ENCODE measurements around the gene ABLIM2. TPM values are rescaled to one million over a fixed set of nuclear protein-coding genes. Genes with fewer than 3 reads are reported as not detected.

Gene ABLIM2
- total and polyA plus RNA-seq, 2 of the 4 experiments (the other 2 are of a cell fraction): under 0.01 to 0.10 TPM

DNA sequence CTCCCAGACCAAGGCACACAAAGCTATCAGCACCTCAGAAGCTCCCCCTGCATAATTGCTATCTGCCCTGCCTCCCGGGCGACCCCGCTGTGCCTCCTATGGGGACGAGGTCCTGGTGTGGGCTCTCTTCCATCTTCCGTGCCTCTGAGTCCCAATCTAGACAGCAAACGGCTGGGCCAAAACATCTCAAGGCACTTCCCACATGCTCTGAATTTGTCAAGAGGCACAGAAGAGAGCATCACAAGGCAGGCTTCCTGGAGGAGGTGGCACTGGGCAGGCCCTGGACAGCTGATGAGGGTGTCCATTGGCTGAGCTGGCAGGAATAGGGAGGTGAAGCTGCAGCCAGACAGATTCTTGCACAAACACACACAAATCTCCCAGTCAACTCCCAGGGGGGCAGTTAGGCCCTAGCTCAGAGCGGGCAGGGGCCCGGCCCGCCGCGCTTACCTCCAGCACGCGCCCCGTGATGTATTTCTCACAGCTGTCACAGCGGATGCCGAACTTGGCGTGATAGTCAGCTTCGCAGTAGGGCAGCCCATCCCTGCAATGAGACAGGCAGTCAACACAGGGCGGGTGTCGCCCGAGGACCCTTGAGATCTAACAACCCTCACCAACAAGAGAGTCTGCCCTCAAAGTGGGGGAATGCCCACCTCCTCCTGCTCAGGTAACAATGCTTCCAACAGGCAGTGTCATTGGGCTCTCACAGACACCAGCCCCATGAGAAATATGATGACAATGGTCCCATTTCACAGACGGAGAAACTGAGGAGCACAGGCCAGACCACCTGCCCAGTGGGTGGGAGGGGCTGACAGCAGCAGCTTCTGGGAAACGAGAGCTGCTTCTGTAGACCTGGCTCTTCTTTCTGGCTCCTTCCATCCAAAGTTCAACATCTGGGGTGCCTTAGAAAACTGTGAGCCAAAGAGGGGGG, 81.2 kb downstream of the ABLIM2 start (continued):
- no peak for TF ChIP-seq CEBPB (IDR thresholded peaks at IDR 0.05; ENCODE audit: low read depth, low read length)

DNA sequence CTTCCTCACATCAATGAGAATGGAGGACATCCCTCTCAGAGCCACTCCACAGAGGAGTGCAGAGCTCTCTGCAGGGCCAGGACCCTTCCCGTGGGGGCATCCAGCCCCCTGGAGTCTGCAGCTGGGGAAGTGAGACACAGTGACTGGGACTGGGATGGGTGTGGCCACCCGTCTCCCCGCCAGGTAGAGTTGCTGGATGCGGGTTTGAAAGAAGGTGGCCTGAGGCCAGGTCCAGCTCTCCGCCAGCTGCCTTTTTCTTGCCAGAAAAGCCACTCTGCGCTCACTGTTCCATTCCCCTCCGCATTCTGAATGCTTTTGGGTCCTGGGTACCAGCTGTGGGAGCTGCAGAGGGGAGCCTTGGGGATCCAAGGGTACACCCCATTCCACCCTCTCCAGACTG, 82.6 kb downstream of the ABLIM2 start:
- Histone ChIP-seq H3K23ac (ENCODE audit: low read depth, low read length) (no peak overlapping the region), H3K79me1 (ENCODE audit: low read depth in 1 of 2, low read length in 2 of 2) (no peaks in the 10 kb centered on the region), H3K4me3 (ENCODE audit: insufficient read depth, low read depth, low read length) (no peak overlapping the region), H4K91ac (ENCODE audit: insufficient read depth, low read depth, low read length) (no peak overlapping the region), H3K27me3 (ENCODE audit: control insufficient read depth, insufficient read depth, low read length) (peaks cover 70% of the 10 kb centered on the region), H3K9me1 (ENCODE audit: insufficient read depth, low read length) (no peaks in the 10 kb centered on the region), H3K56ac (ENCODE audit: extremely low read depth, insufficient read depth, low read length) (no peak overlapping the region), H2AK9ac (replicated peaks; ENCODE audit: low read depth, low read length, poor library complexity) (no peak overlapping the region), H3K36me3 (ENCODE audit: control insufficient read depth, insufficient read depth, low read length) (no peaks in the 10 kb centered on the region), H2BK15ac (ENCODE audit: low read depth, low read length) (no peak overlapping the region), H4K8ac (ENCODE audit: low read depth in 2 of 2, low read length in 2 of 2) (no peak overlapping the region), H4K20me1 (ENCODE audit: insufficient read depth, low read length) (no peaks in the 10 kb centered on the region; the same call in 1 of the 2 replicates), H2BK20ac (ENCODE audit: low read depth, low read length) (no peak overlapping the region), H3K27ac (ENCODE audit: insufficient read depth, low read length) (no peak overlapping the region), H3K9ac (ENCODE audit: low read depth, low read length) (no peak overlapping the region), H2AK5ac (ENCODE audit: low read depth, low read length) (no peak overlapping the region), H2AFZ (replicated peaks; ENCODE audit: low read length, poor library complexity) (no peak overlapping the region), H3K9me3 (ENCODE audit: control insufficient read depth, insufficient read depth, low read length) (no peaks in the 10 kb centered on the region), H3K14ac (replicated peaks; ENCODE audit: low read depth, low read length) (no peak overlapping the region), H3K4ac (ENCODE audit: low read depth, low read length) (no peak overlapping the region), H3K4me2 (ENCODE audit: low read depth, low read length) (no peak overlapping the region), H3K18ac (ENCODE audit: low read depth, low read length) (no peak overlapping the region), H4K5ac (ENCODE audit: low read depth, low read length) (no peak overlapping the region), H2BK5ac (ENCODE audit: low read depth, low read length, poor library complexity, severe bottlenecking) (no peak overlapping the region), H2BK120ac (ENCODE audit: low read depth, low read length) (no peak overlapping the region), H3K4me1 (ENCODE audit: control insufficient read depth, insufficient read depth, low read length) (no peaks in the 10 kb centered on the region)
- POLR2A ChIA-PET (ENCODE audit: unreplicated experiment): no interaction called here
- WGBS, 2 experiments (ENCODE audit: extremely low coverage in 2 of 2, insufficient read length in 1 of 2): no CpG with 5 or more reads among the region's 7 CpGs
- TF ChIP-seq, protein P1, sequence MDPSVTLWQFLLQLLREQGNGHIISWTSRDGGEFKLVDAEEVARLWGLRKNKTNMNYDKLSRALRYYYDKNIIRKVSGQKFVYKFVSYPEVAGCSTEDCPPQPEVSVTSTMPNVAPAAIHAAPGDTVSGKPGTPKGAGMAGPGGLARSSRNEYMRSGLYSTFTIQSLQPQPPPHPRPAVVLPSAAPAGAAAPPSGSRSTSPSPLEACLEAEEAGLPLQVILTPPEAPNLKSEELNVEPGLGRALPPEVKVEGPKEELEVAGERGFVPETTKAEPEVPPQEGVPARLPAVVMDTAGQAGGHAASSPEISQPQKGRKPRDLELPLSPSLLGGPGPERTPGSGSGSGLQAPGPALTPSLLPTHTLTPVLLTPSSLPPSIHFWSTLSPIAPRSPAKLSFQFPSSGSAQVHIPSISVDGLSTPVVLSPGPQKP (IDR thresholded peaks at IDR 0.05; ENCODE audit: borderline replicate concordance, low read depth, low read length): no peak
- TF ChIP-seq RAD21 (IDR thresholded peaks at IDR 0.05; ENCODE audit: low read length): no peak
- no peak for TF ChIP-seq MXI1 (IDR thresholded peaks at IDR 0.05; ENCODE audit: borderline replicate concordance, low read depth, low read length)
- TF ChIP-seq RFX5 (IDR thresholded peaks at IDR 0.05; ENCODE audit: low read depth, low read length): no peak
- TF ChIP-seq NFE2L2 (IDR thresholded peaks at IDR 0.05; ENCODE audit: low read depth, low read length): no peak
- TF ChIP-seq MAFK (IDR thresholded peaks at IDR 0.05; ENCODE audit: low read depth, low read length): no peak
- TF ChIP-seq RCOR1 (IDR thresholded peaks at IDR 0.05; ENCODE audit: insufficient replicate concordance, low read length): no peak
- TF ChIP-seq, protein P2, sequence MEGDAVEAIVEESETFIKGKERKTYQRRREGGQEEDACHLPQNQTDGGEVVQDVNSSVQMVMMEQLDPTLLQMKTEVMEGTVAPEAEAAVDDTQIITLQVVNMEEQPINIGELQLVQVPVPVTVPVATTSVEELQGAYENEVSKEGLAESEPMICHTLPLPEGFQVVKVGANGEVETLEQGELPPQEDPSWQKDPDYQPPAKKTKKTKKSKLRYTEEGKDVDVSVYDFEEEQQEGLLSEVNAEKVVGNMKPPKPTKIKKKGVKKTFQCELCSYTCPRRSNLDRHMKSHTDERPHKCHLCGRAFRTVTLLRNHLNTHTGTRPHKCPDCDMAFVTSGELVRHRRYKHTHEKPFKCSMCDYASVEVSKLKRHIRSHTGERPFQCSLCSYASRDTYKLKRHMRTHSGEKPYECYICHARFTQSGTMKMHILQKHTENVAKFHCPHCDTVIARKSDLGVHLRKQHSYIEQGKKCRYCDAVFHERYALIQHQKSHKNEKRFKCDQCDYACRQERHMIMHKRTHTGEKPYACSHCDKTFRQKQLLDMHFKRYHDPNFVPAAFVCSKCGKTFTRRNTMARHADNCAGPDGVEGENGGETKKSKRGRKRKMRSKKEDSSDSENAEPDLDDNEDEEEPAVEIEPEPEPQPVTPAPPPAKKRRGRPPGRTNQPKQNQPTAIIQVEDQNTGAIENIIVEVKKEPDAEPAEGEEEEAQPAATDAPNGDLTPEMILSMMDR (conservative IDR thresholded peaks at IDR 0.05; ENCODE audit: low read depth, low read length): no peak
- no peak for TF ChIP-seq MAZ (IDR thresholded peaks at IDR 0.05; ENCODE audit: borderline replicate concordance, low read depth, low read length)
- CTCF ChIA-PET: no interaction called here
- DNase-seq (no peak), ATAC-seq (ENCODE audit: low read depth) (no peak)
- intact Hi-C loops (cut with micrococcal nuclease): no loop called here
- in situ Hi-C loops (cut with MboI; ENCODE audit: low sequenced_read_pairs): no loop called here
- BruUV-seq (replicated peaks): no TSS peak
- dilution Hi-C loops (cut with HindIII; ENCODE audit: low sequenced_read_pairs, unreplicated experiment): no loop called here
